ENCODE results near the gene ACVR1B.
"Not testable (repeated sequence)": the region's sequence is repeated elsewhere in the genome, so short reads cannot be mapped to it uniquely, and the experiment has no call there.

The ACVR1B gene

GRCh38 chr12:51972422-51972812 is 20.9 kb downstream of the ACVR1B start:
- DNase-seq, result no peak

- no peak for DNase-seq
These were observed 21.4 kb downstream of the ACVR1B start for GRCh38 chr12:51972849-51973273.

GRCh38 chr12:51973560-51973959 is 22.1 kb downstream of the ACVR1B start:
- no peak for DNase-seq

- DNase-seq, result no peak
These were observed 23.1 kb downstream of the ACVR1B start for GRCh38 chr12:51974646-51975045.

- DNase-seq, result no peak
These were observed 23.7 kb downstream of the ACVR1B start for GRCh38 chr12:51975196-51975595.

GRCh38 chr12:51976376-51977160 is 25.1 kb downstream of the ACVR1B start:
- no peak for DNase-seq

GRCh38 chr12:51977320-51977753 is 25.8 kb downstream of the ACVR1B start:
- no peak for DNase-seq

- DNase-seq, result not testable (repeated sequence)
These were observed 27.8 kb downstream of the ACVR1B start for GRCh38 chr12:51979306-51979705.

GRCh38 chr12:51980051-51980808 is 28.7 kb downstream of the ACVR1B start:
- peak; percentile 10 for DNase-seq

GRCh38 chr12:51980809-51981127 is 29.3 kb downstream of the ACVR1B start:
- DNase-seq, result no peak

- DNase-seq, result no peak
These were observed 33.2 kb downstream of the ACVR1B start for GRCh38 chr12:51984657-51985056.

- DNase-seq, result no peak
These were observed 33.8 kb downstream of the ACVR1B start for GRCh38 chr12:51985154-51985835.

GRCh38 chr12:51986834-51987233 is 35.3 kb downstream of the ACVR1B start:
- no peak for DNase-seq

GRCh38 chr12:51992246-51992645 is 40.7 kb downstream of the ACVR1B start:
- DNase-seq, result no peak

GRCh38 chr12:51994539-51994820 is 43.0 kb downstream of the ACVR1B start:
- DNase-seq, result no peak

- DNase-seq, result no peak
These were observed 43.5 kb downstream of the ACVR1B start for GRCh38 chr12:51994959-51995358.

- no peak for DNase-seq
These were observed 45.6 kb downstream of the ACVR1B start for GRCh38 chr12:51997136-51997535.

GRCh38 chr12:52003016-52003550 is 51.6 kb downstream of the ACVR1B start:
- no peak for DNase-seq

- no peak for DNase-seq
These were observed 52.1 kb downstream of the ACVR1B start for GRCh38 chr12:52003591-52003990.

- DNase-seq, result peak; percentile 20
These were observed 52.6 kb downstream of the ACVR1B start for GRCh38 chr12:52004042-52004648.

GRCh38 chr12:52005218-52005902 is 53.9 kb downstream of the ACVR1B start:
- no peak for DNase-seq

- no peak for DNase-seq
These were observed 54.6 kb downstream of the ACVR1B start for GRCh38 chr12:52005903-52006703.

Measured in NCI-H2029 (cell line).